DND-41 (cell line): ENCODE results near the gene MYOF.

Experiments
- ATAC-seq: fragments of 200-7000 bp; cut with Tn5 transposase; 3 replicates; pipeline ENCODE4 v1.9.1; 2021; ENCODE audit warnings: low read depth; ENCODE audit not compliant: insufficient read depth
- DNase-seq: peaks from one replicate; pipeline ENCODE4 v3.0.0-alpha.2; 2020
- H2AFZ ChIP-seq: 2 replicates; pipeline ENCODE4 v1.6.0; 2012; ENCODE audit warnings: low read depth, low read length
- H3K27ac ChIP-seq: 2 replicates; pipeline ENCODE4 v1.5.1; 2012; ENCODE audit warnings: low read length, inconsistent platforms
- H3K27me3 ChIP-seq: fragments of 200-600 bp; sonication (generic); 2 replicates; pipeline ENCODE4 v1.6.0; 2012; ENCODE audit warnings: low read length, mild to moderate bottlenecking, inconsistent platforms; ENCODE audit not compliant: insufficient read depth, poor library complexity
- H3K36me3 ChIP-seq: 2 replicates; pipeline ENCODE4 v1.5.1; 2012; ENCODE audit warnings: low read length, inconsistent platforms; ENCODE audit not compliant: insufficient read depth
- H3K4me1 ChIP-seq: 2 replicates; pipeline ENCODE4 v1.5.1; 2012; ENCODE audit warnings: mild to moderate bottlenecking, low read length; ENCODE audit not compliant: insufficient read depth
- H3K4me2 ChIP-seq: 2 replicates; pipeline ENCODE4 v1.6.0; 2012; ENCODE audit warnings: mild to moderate bottlenecking, moderate library complexity, low read length, inconsistent platforms; ENCODE audit not compliant: insufficient read depth
- H3K4me3 ChIP-seq, 2 experiments: fragments of 200-600 bp in 1 of 2; shearing (Covaris generic) in 1 of 2; 2 replicates each; pipeline ENCODE4 v1.5.1; 2012 to 2016; ENCODE audit warnings: inconsistent platforms in 2 of 2, low read length in 2 of 2, mild to moderate bottlenecking in 2 of 2, low read depth in 1 of 2, moderate library complexity in 1 of 2
- H3K79me2 ChIP-seq: 2 replicates; pipeline ENCODE4 v1.6.0; 2012; ENCODE audit warnings: low read length, inconsistent platforms; ENCODE audit not compliant: insufficient read depth
- H3K9ac ChIP-seq: 2 replicates; pipeline ENCODE4 v1.6.0; 2012; ENCODE audit warnings: low read depth, mild to moderate bottlenecking, inconsistent platforms, low read length, moderate library complexity
- H3K9me3 ChIP-seq: 2 replicates; pipeline ENCODE4 v1.5.1; 2012; ENCODE audit warnings: low read length, moderate library complexity, mild to moderate bottlenecking, inconsistent platforms; ENCODE audit not compliant: insufficient read depth, severe bottlenecking
- H4K20me1 ChIP-seq: 2 replicates; pipeline ENCODE4 v1.6.0; 2012; ENCODE audit warnings: low read length; ENCODE audit not compliant: insufficient read depth
- CTCF ChIP-seq: IDR thresholded peaks from 2 replicates; pipeline ENCODE4 v1.5.1; 2012; ENCODE audit warnings: borderline replicate concordance, low read length, moderate library complexity, mild to moderate bottlenecking; ENCODE audit not compliant: poor library complexity, severe bottlenecking; ENCODE audit errors: extremely low read depth
- EZH2 ChIP-seq: IDR thresholded peaks from 3 replicates; pipeline ENCODE4 v1.6.1; 2012; ENCODE audit warnings: borderline replicate concordance, low read depth, mild to moderate bottlenecking, moderate library complexity, low read length, inconsistent platforms; ENCODE audit not compliant: severe bottlenecking

Gene MYOF

GRCh38 chr10:93404048-93404354 is 78.1 kb downstream of the MYOF start:
- no peaks in the 10 kb centered on the region for H3K79me2 ChIP-seq
- H3K9ac ChIP-seq: no peak overlapping the region
- no peak overlapping the region for H3K4me2 ChIP-seq
- no peak for ATAC-seq
- no peak for DNase-seq
- TF ChIP-seq EZH2 (no peak), CTCF (no peak)
- H3K27ac ChIP-seq: no peak overlapping the region
- no peaks in the 10 kb centered on the region for H4K20me1 ChIP-seq
- H3K27me3 ChIP-seq: no peaks in the 10 kb centered on the region
- no peaks in the 10 kb centered on the region for H3K36me3 ChIP-seq
- no peaks in the 10 kb centered on the region for H3K4me1 ChIP-seq
- H2AFZ ChIP-seq: no peak overlapping the region
- H3K4me3 ChIP-seq: no peak overlapping the region
- H3K9me3 ChIP-seq: no peaks in the 10 kb centered on the region

- no peak overlapping the region for H2AFZ ChIP-seq
- H3K27ac ChIP-seq: no peak overlapping the region
- H3K36me3 ChIP-seq: no peaks in the 10 kb centered on the region
- ATAC-seq (no peak), DNase-seq (no peak)
- H3K4me3 ChIP-seq: no peak overlapping the region
- H3K27me3 ChIP-seq: no peaks in the 10 kb centered on the region
- no peaks in the 10 kb centered on the region for H3K9me3 ChIP-seq
- no peak overlapping the region for H3K9ac ChIP-seq
- H3K79me2 ChIP-seq: no peaks in the 10 kb centered on the region
- TF ChIP-seq CTCF (no peak), EZH2 (no peak)
- no peaks in the 10 kb centered on the region for H4K20me1 ChIP-seq
- no peak overlapping the region for H3K4me2 ChIP-seq
- H3K4me1 ChIP-seq: no peaks in the 10 kb centered on the region
These were observed 78.7 kb downstream of the MYOF start for GRCh38 chr10:93403152-93404047.

- Histone ChIP-seq H3K36me3 (no peaks in the 10 kb centered on the region), H2AFZ (no peak overlapping the region), H3K27me3 (peaks cover 7% of the 10 kb centered on the region), H3K9ac (no peak overlapping the region), H3K4me2 (no peak overlapping the region), H3K9me3 (no peaks in the 10 kb centered on the region), H4K20me1 (no peaks in the 10 kb centered on the region), H3K4me1 (no peaks in the 10 kb centered on the region), H3K4me3 (no peak overlapping the region), H3K79me2 (no peaks in the 10 kb centered on the region), H3K27ac (no peak overlapping the region)
- ATAC-seq (no peak), DNase-seq (no peak)
- TF ChIP-seq CTCF (no peak), EZH2 (no peak)
These were observed 79.9 kb downstream of the MYOF start for GRCh38 chr10:93402192-93402591.
